HEK293 (cell line): ENCODE results near the gene CYTH4.
A peak's percentile ranks its signal among the peaks of the same experiment; 100 is the strongest.

Experiments used
- CTCF ChIA-PET: fragments of 350-600 bp; formaldehyde crosslinking; extraction: SDS; loops from one replicate; lab custom pipeline; 2021; ENCODE audit warnings: antibody characterized with exemption; lab: Yijun Ruan, JAX
- POLR2A ChIA-PET: fragments of 300-600 bp; formaldehyde crosslinking; extraction: SDS; loops from one replicate; lab custom pipeline; 2020; ENCODE audit warnings: antibody characterized with exemption, inconsistent platforms; lab: Yijun Ruan, JAX
- H3K27ac ChIP-seq: fragments of 200-500 bp; sonication (Bioruptor generic); 2 replicates; pipeline ENCODE4 v1.5.1; 2014; ENCODE audit warnings: low read depth, low read length, control low read depth, inconsistent platforms; ENCODE audit errors: extremely low read depth
- H3K36me3 ChIP-seq, 2 experiments: fragments of 200-500 bp in 1 of 2; sonication (Bioruptor generic) in 1 of 2; 1 replicate in 1 of 2; 2 replicates in 1 of 2; pipeline ENCODE4 v1.5.1; 2014 to 2017; ENCODE audit warnings: inconsistent platforms in 2 of 2, low read length in 2 of 2; ENCODE audit not compliant: control insufficient read depth in 2 of 2, insufficient read depth in 1 of 2
- H3K4me1 ChIP-seq: fragments of 200-500 bp; sonication (Bioruptor generic); 2 replicates; pipeline ENCODE4 v1.5.1; 2014; ENCODE audit warnings: mild to moderate bottlenecking, low read length, inconsistent platforms; ENCODE audit not compliant: control insufficient read depth, insufficient read depth
- H3K4me3 ChIP-seq: 2 replicates; pipeline ENCODE4 v1.5.1; 2011; ENCODE audit warnings: low read depth, mild to moderate bottlenecking, control low read depth, low read length, moderate library complexity
- H3K9me3 ChIP-seq: fragments of 200-500 bp; sonication (Bioruptor generic); 2 replicates; pipeline ENCODE4 v1.5.1; 2014; ENCODE audit warnings: low read depth, low read length, inconsistent platforms; ENCODE audit not compliant: control insufficient read depth, insufficient read depth
- GFI1B ChIP-seq: fragments of 450-650 bp; formaldehyde crosslinking; IDR thresholded peaks from 2 replicates; pipeline ENCODE4 v1.5.1; 2016; ENCODE audit warnings: missing biosample characterization, missing genetic modification characterization
- GLIS1 ChIP-seq: fragments of 450-650 bp; formaldehyde crosslinking; IDR thresholded peaks from 2 replicates; pipeline ENCODE4 v1.5.1; 2016; ENCODE audit warnings: missing biosample characterization, missing genetic modification characterization
- GLIS2 ChIP-seq: fragments of 450-650 bp; formaldehyde crosslinking; IDR thresholded peaks from 2 replicates; pipeline ENCODE4 v1.5.1; 2016; ENCODE audit warnings: missing biosample characterization, missing genetic modification characterization
- SP7 ChIP-seq: fragments of 450-650 bp; formaldehyde crosslinking; IDR thresholded peaks from 2 replicates; pipeline ENCODE4 v1.5.1; 2016; ENCODE audit warnings: missing biosample characterization, missing genetic modification characterization
- ZBTB17 ChIP-seq: fragments of 450-650 bp; formaldehyde crosslinking; IDR thresholded peaks from 2 replicates; pipeline ENCODE4 v1.5.1; 2016; ENCODE audit warnings: missing biosample characterization, missing genetic modification characterization
- ZBTB7A ChIP-seq: fragments of 450-650 bp; formaldehyde crosslinking; IDR thresholded peaks from 2 replicates; pipeline ENCODE4 v1.5.1; 2016; ENCODE audit warnings: low read depth, missing biosample characterization, missing genetic modification characterization
- ZNF114 ChIP-seq: fragments of 450-650 bp; formaldehyde crosslinking; IDR thresholded peaks from 2 replicates; pipeline ENCODE4 v1.5.0; 2017; ENCODE audit warnings: missing biosample characterization, missing genetic modification characterization
- ZNF174 ChIP-seq: fragments of 450-650 bp; formaldehyde crosslinking; IDR thresholded peaks from 2 replicates; pipeline ENCODE4 v1.5.0; 2017; ENCODE audit warnings: missing biosample characterization, mild to moderate bottlenecking, missing genetic modification characterization
- ZNF175 ChIP-seq: fragments of 450-650 bp; formaldehyde crosslinking; IDR thresholded peaks from 2 replicates; pipeline ENCODE4 v1.5.1; 2016; ENCODE audit warnings: missing biosample characterization, missing genetic modification characterization
- ZNF221 ChIP-seq: fragments of 450-650 bp; formaldehyde crosslinking; IDR thresholded peaks from 2 replicates; pipeline ENCODE4 v1.5.1; 2017; ENCODE audit warnings: missing biosample characterization, missing genetic modification characterization, borderline replicate concordance
- ZNF23 ChIP-seq: fragments of 450-650 bp; formaldehyde crosslinking; IDR thresholded peaks from 2 replicates; pipeline ENCODE4 v1.5.1; 2016; ENCODE audit warnings: missing biosample characterization, missing genetic modification characterization, borderline replicate concordance
- ZNF239 ChIP-seq: fragments of 450-650 bp; formaldehyde crosslinking; IDR thresholded peaks from 2 replicates; pipeline ENCODE4 v1.5.1; 2016; ENCODE audit warnings: missing biosample characterization, missing genetic modification characterization
- ZNF248 ChIP-seq: fragments of 450-650 bp; formaldehyde crosslinking; IDR thresholded peaks from 2 replicates; pipeline ENCODE4 v1.5.1; 2017; ENCODE audit warnings: missing biosample characterization, missing genetic modification characterization
- ZNF274 ChIP-seq, 2 experiments: fragments of 200-500 bp in 1 of 2; fragments of 450-650 bp in 1 of 2; sonication (Bioruptor generic) in 1 of 2; formaldehyde crosslinking in 1 of 2; IDR thresholded peaks; 2 replicates each; pipeline versions ENCODE4 v1.5.1 to v1.6.1; 2014 to 2016; ENCODE audit warnings: borderline replicate concordance in 1 of 2, inconsistent platforms in 1 of 2, low read length in 1 of 2, missing biosample characterization in 1 of 2, missing genetic modification characterization in 1 of 2
- ZNF302 ChIP-seq: fragments of 450-650 bp; formaldehyde crosslinking; IDR thresholded peaks from 2 replicates; pipeline ENCODE4 v1.5.1; 2016; ENCODE audit warnings: missing biosample characterization, missing genetic modification characterization, low read depth
- ZNF354C ChIP-seq: fragments of 450-650 bp; formaldehyde crosslinking; IDR thresholded peaks from 2 replicates; pipeline ENCODE4 v1.5.1; 2016; ENCODE audit warnings: missing biosample characterization, missing genetic modification characterization, low read depth, borderline replicate concordance
- ZNF544 ChIP-seq: fragments of 450-650 bp; formaldehyde crosslinking; IDR thresholded peaks from 2 replicates; pipeline ENCODE4 v1.5.0; 2017; ENCODE audit warnings: missing biosample characterization, missing genetic modification characterization
- ZNF549 ChIP-seq: fragments of 450-650 bp; IDR thresholded peaks from 2 replicates; pipeline ENCODE4 v1.5.1; 2018; ENCODE audit warnings: missing biosample characterization, missing genetic modification characterization, mild to moderate bottlenecking, inconsistent platforms, moderate library complexity
- ZNF558 ChIP-seq: fragments of 450-650 bp; formaldehyde crosslinking; IDR thresholded peaks from 2 replicates; pipeline ENCODE4 v1.5.1; 2016; ENCODE audit warnings: missing biosample characterization, missing genetic modification characterization
- ZNF654 ChIP-seq: fragments of 450-650 bp; formaldehyde crosslinking; IDR thresholded peaks from 2 replicates; pipeline ENCODE4 v1.5.1; 2016; ENCODE audit warnings: low read depth, missing biosample characterization, missing genetic modification characterization
- ZNF837 ChIP-seq: fragments of 450-650 bp; formaldehyde crosslinking; IDR thresholded peaks from 2 replicates; pipeline ENCODE4 v1.5.1; 2016; ENCODE audit warnings: missing biosample characterization, missing genetic modification characterization
- TF ChIP-seq, protein P1 (sequence below): fragments of 450-650 bp; formaldehyde crosslinking; IDR thresholded peaks from 2 replicates; pipeline ENCODE4 v1.5.1; 2016; ENCODE audit warnings: missing biosample characterization, missing genetic modification characterization
- TF ChIP-seq, protein P2 (sequence below): fragments of 450-650 bp; formaldehyde crosslinking; IDR thresholded peaks from 2 replicates; pipeline ENCODE4 v1.5.1; 2016; ENCODE audit warnings: missing biosample characterization, missing genetic modification characterization, low read depth
- TF ChIP-seq, protein P3 (sequence below): fragments of 450-650 bp; formaldehyde crosslinking; IDR thresholded peaks from 2 replicates; pipeline ENCODE4; 2016; ENCODE audit warnings: missing biosample characterization, missing genetic modification characterization
- TF ChIP-seq, protein P4 (sequence below): fragments of 450-650 bp; formaldehyde crosslinking; IDR thresholded peaks from 2 replicates; pipeline ENCODE4 v1.5.1; 2017; ENCODE audit warnings: missing biosample characterization, missing genetic modification characterization
- TF ChIP-seq, protein P5 (sequence below): fragments of 450-650 bp; formaldehyde crosslinking; IDR thresholded peaks from 2 replicates; pipeline ENCODE4 v1.5.1; 2017; ENCODE audit warnings: missing biosample characterization, missing genetic modification characterization

The CYTH4 gene

DNA sequence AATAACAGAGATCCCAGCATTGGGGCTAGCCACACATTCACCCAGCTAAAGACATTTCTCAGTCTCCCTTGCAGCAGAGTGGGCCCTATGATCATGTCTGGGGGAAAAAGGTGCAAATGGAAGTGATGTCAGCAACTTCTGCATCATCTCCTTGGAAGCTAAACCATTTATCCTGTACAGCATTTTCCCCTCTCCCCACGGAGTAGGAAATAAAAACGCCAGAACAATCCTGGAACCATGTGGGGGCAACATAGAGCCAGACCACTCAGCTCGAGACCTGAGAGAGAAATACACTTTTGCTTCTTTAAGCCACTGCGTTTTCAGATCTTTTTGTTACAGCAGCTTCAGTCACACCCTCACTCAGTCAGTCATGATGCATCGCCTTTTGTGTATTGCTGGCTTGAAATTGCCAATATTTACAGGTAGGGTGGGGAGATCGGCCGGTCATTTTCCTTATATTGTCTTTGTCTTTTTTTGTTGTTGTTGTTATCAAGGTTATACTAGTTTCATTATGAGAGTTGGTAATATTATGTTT is 29.1 kb upstream of the CYTH4 start:
- Histone ChIP-seq H3K4me1 (no peaks in the 10 kb centered on the region; the same call in 1 of the 2 replicates), H3K36me3 (no peaks in the 10 kb centered on the region), H3K27ac (no peak overlapping the region)
- TF ChIP-seq, protein P1, sequence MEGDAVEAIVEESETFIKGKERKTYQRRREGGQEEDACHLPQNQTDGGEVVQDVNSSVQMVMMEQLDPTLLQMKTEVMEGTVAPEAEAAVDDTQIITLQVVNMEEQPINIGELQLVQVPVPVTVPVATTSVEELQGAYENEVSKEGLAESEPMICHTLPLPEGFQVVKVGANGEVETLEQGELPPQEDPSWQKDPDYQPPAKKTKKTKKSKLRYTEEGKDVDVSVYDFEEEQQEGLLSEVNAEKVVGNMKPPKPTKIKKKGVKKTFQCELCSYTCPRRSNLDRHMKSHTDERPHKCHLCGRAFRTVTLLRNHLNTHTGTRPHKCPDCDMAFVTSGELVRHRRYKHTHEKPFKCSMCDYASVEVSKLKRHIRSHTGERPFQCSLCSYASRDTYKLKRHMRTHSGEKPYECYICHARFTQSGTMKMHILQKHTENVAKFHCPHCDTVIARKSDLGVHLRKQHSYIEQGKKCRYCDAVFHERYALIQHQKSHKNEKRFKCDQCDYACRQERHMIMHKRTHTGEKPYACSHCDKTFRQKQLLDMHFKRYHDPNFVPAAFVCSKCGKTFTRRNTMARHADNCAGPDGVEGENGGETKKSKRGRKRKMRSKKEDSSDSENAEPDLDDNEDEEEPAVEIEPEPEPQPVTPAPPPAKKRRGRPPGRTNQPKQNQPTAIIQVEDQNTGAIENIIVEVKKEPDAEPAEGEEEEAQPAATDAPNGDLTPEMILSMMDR (tag by site-specific recombination), result peak; percentile 38; the same call in 1 of the 2 replicates
- TF ChIP-seq ZNF23 (tag by site-specific recombination) (no peak), ZNF221 (tag by site-specific recombination) (no peak), ZNF174 (tag by site-specific recombination) (no peak), ZNF274 (IDR thresholded peaks at IDR 0.05; ENCODE audit: low read length) (no peak), ZNF274 (tag by site-specific recombination; IDR thresholded peaks at IDR 0.05; ENCODE audit: borderline replicate concordance) (no peak)
- TF ChIP-seq, all 188 proteins: peak for 1
- H3K4me3 ChIP-seq, result no peak overlapping the region
- POLR2A ChIA-PET, result no interaction called here
- CTCF ChIA-PET, result interaction anchor here (0.6 to 3.9 kb wide), 7 partner anchors 7 to 206 kb away, joined by 3 to 31 read pairs (median 4); no protein-coding TSS in a partner anchor
- H3K9me3 ChIP-seq, result no peaks in the 10 kb centered on the region

DNA sequence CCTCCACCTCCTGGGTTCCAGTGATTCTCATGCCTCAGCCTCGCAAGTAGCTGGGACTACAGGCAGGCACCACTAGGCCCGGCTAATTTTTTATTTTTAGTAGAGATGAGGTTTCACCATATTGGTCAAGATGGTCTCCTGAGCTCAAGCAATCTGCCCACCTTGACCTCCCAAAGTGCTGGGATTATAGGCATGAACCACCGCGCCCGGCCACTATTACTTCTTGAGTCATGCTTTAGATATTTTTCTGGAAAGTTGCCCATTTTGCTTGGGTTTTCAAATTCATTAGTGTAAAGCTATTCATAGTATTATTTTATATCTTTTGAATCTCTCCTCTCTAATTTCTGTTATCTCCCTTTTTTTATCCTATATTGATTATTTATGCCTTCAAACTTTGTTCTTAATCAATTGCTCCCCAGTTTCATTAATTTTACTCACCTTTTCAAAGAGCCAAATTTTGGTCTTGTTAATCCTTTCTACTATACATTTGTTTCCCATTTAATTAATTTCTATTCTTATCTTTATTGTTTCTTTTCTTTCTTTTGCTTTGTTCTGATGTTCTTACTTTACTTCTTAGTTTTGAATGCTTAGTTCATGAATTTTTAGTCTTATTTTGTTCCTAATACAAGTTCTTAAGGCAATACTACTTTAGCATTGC is 28.0 kb upstream of the CYTH4 start:
- CTCF ChIA-PET, result interaction anchor here (0.6 to 1.0 kb wide), 4 partner anchors 12 to 654 kb away, joined by 3 to 6 read pairs (median 4); no protein-coding TSS in a partner anchor
- no peak overlapping the region for H3K4me3 ChIP-seq
- H3K9me3 ChIP-seq, result no peaks in the 10 kb centered on the region
- POLR2A ChIA-PET, result no interaction called here
- no peak overlapping the region for H3K27ac ChIP-seq
- no peaks in the 10 kb centered on the region; the same call in 1 of the 2 replicates for H3K4me1 ChIP-seq
- no peaks in the 10 kb centered on the region for H3K36me3 ChIP-seq
- 0 out of 2 replicates have a peak, but pooled peaks have one; percentile 70 for TF ChIP-seq ZNF114 (tag by site-specific recombination)
- TF ChIP-seq ZBTB17, result peak; percentile 87
- TF ChIP-seq, protein P2, sequence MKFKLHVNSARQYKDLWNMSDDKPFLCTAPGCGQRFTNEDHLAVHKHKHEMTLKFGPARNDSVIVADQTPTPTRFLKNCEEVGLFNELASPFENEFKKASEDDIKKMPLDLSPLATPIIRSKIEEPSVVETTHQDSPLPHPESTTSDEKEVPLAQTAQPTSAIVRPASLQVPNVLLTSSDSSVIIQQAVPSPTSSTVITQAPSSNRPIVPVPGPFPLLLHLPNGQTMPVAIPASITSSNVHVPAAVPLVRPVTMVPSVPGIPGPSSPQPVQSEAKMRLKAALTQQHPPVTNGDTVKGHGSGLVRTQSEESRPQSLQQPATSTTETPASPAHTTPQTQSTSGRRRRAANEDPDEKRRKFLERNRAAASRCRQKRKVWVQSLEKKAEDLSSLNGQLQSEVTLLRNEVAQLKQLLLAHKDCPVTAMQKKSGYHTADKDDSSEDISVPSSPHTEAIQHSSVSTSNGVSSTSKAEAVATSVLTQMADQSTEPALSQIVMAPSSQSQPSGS (tag by site-specific recombination), result no peak
- TF ChIP-seq ZNF175 (tag by site-specific recombination), result no peak
- TF ChIP-seq ZBTB7A (tag by site-specific recombination), result no peak
- no peak for TF ChIP-seq GLIS2 (tag by site-specific recombination)
- TF ChIP-seq, protein P3, sequence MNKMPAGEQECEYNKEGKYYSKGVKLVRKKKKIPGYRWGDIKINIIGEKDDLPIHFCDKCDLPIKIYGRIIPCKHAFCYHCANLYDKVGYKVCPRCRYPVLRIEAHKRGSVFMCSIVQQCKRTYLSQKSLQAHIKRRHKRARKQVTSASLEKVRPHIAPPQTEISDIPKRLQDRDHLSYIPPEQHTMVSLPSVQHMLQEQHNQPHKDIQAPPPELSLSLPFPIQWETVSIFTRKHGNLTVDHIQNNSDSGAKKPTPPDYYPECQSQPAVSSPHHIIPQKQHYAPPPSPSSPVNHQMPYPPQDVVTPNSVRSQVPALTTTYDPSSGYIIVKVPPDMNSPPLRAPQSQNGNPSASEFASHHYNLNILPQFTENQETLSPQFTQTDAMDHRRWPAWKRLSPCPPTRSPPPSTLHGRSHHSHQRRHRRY (tag by site-specific recombination), result no peak
- TF ChIP-seq GLIS1 (tag by site-specific recombination), result peak; percentile 33; the same call in 1 of the 2 replicates
- TF ChIP-seq ZNF549, result no peak
- no peak for TF ChIP-seq ZNF544
- no peak for TF ChIP-seq ZNF302 (tag by site-specific recombination)
- TF ChIP-seq, protein P4, sequence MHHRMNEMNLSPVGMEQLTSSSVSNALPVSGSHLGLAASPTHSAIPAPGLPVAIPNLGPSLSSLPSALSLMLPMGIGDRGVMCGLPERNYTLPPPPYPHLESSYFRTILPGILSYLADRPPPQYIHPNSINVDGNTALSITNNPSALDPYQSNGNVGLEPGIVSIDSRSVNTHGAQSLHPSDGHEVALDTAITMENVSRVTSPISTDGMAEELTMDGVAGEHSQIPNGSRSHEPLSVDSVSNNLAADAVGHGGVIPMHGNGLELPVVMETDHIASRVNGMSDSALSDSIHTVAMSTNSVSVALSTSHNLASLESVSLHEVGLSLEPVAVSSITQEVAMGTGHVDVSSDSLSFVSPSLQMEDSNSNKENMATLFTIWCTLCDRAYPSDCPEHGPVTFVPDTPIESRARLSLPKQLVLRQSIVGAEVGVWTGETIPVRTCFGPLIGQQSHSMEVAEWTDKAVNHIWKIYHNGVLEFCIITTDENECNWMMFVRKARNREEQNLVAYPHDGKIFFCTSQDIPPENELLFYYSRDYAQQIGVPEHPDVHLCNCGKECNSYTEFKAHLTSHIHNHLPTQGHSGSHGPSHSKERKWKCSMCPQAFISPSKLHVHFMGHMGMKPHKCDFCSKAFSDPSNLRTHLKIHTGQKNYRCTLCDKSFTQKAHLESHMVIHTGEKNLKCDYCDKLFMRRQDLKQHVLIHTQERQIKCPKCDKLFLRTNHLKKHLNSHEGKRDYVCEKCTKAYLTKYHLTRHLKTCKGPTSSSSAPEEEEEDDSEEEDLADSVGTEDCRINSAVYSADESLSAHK (tag by site-specific recombination), result no peak
- TF ChIP-seq, protein P5, sequence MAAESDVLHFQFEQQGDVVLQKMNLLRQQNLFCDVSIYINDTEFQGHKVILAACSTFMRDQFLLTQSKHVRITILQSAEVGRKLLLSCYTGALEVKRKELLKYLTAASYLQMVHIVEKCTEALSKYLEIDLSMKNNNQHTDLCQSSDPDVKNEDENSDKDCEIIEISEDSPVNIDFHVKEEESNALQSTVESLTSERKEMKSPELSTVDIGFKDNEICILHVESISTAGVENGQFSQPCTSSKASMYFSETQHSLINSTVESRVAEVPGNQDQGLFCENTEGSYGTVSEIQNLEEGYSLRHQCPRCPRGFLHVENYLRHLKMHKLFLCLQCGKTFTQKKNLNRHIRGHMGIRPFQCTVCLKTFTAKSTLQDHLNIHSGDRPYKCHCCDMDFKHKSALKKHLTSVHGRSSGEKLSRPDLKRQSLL (tag by site-specific recombination), result no peak
- no peak for TF ChIP-seq ZNF558 (tag by site-specific recombination)
- no peak for TF ChIP-seq ZNF354C (tag by site-specific recombination)
- TF ChIP-seq ZNF239 (tag by site-specific recombination), result no peak
- TF ChIP-seq ZNF654 (tag by site-specific recombination), result no peak
- TF ChIP-seq SP7 (tag by site-specific recombination), result 0 out of 2 replicates have a peak, but pooled peaks have one; percentile 7
- TF ChIP-seq ZNF248 (tag by site-specific recombination), result no peak
- no peak for TF ChIP-seq GFI1B (tag by site-specific recombination)
- no peak for TF ChIP-seq ZNF837 (tag by site-specific recombination)
